GM21723 (cell line): ENCODE data around the gene EHD2.
"Not testable (repeated sequence)": the region's sequence is repeated elsewhere in the genome, so short reads cannot be mapped to it uniquely, and the experiment has no call there.

ENCODE experiments used
- ATAC-seq: cut with Tn5 transposase; IDR thresholded peaks from one replicate; pipeline ENCODE4 v1.9.1; 2021; ENCODE audit warnings: mild to moderate bottlenecking, moderate library complexity; ENCODE audit not compliant: unreplicated experiment

The EHD2 gene, protein sequence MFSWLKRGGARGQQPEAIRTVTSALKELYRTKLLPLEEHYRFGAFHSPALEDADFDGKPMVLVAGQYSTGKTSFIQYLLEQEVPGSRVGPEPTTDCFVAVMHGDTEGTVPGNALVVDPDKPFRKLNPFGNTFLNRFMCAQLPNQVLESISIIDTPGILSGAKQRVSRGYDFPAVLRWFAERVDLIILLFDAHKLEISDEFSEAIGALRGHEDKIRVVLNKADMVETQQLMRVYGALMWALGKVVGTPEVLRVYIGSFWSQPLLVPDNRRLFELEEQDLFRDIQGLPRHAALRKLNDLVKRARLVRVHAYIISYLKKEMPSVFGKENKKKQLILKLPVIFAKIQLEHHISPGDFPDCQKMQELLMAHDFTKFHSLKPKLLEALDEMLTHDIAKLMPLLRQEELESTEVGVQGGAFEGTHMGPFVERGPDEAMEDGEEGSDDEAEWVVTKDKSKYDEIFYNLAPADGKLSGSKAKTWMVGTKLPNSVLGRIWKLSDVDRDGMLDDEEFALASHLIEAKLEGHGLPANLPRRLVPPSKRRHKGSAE

DNA sequence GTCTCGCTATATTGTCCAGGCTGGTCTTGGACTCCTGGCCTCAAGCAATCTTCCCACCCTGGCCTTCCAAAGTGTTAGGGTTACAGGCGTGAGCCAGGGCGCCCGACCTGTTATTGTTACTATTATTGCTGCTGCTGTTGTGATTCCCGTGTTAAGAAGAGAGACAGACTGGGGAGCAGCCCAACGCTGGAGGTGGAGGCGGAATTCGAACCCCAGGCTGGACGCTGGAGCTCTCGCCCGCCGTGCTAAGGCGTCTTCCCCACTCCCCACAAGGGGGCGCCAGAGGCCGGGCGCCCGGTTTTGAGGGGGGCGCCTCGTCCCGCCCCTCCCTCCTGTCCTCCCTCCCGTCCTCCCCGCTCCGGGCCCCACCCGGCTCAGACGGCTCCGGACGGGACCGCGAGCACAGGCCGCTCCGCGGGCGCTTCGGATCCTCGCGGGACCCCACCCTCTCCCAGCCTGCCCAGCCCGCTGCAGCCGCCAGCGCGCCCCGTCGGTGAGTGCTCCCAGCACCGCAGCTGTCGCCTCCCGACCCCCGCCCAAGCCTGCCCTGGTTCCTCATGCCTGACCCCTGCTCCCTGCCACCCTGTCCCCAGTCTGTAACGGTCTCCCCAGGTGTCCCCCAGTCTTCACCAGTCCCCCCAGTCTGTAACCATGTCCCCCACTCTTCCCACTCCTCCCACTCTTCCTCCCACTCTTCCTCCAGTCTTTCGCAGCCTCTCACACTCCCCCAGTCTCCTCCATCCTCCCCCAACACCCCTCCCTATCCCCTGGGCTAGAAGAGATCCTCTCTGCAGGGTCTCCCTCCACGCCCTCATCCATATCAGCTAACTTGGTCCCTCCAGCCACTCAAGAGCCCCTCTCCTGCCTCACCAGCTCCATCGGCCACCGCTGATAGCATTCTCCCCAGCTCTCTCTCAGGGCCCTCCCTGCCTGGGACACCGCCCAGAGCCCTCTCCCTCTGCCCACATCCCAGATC lies at the start of gene EHD2:
Gene EHD2 (plus strand): TSS at position 377 of the 976 bp plus-strand sequence. CDS start 3,191 bp downstream, outside the sequence.
- no peak for ATAC-seq

DNA sequence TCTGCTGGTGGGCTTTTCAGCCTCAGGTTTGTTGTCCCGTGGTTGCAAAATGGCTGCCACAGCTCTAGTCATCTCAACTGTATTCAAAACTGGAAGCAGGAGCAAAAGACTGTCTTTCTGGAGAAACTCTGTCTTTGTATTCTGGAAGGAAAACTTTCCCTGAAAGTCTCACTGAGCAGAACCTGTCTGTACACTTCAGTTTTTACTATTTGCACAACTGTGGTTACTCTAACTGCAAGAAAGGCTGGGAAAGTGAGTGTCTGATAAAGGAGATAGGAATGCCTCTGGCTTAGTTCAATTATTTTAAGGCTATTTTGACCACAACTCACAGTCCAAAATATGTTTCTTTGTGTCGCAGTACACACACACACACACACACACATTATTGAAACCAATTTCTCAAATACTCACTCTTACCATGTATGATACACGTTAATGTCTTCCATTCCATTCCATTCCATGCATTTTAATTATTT lies 49.7 kb upstream of the EHD2 start:
- ATAC-seq, result no peak

DNA sequence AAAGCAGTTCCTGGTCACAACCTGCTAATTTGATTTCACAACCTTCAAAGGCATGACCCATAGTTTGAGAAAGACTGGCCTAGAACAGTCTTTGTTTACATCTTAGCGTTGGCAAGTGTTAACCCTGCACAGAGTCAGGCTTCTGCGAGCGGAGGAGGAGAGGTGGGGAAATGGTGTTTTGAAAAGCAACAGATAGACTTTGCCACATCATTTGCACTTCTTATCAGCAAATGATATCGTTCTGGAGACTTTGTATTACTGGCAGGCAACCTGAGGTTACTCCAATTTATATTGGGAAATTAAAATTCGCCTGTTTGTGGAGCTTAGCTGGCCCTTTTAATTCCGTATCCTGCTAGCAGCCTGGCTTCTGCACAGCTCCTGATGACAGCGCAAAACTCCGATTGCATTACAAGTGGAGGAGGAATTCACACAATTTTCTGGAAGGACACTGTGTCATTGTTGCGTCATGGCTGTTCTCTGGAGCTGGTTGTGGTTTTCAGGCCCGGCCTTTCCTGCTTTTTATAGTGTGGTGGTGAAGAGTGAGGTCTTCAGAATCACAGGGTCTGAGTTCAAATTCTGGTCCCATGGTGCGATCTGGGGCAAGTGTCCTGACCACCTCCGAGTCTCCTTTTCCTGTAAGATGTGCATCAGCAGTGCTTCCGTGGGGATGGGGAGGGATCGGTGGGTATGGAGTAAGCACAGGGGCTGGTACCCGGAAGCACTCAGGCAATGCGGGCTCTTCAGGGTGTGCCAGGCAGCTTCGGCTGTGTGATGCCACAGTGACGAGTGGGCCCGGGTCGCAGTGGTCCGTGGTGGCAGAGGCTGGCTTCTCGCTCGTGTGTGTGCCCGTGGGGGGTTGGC lies 49.1 kb upstream of the EHD2 start:
- no peak for ATAC-seq

DNA sequence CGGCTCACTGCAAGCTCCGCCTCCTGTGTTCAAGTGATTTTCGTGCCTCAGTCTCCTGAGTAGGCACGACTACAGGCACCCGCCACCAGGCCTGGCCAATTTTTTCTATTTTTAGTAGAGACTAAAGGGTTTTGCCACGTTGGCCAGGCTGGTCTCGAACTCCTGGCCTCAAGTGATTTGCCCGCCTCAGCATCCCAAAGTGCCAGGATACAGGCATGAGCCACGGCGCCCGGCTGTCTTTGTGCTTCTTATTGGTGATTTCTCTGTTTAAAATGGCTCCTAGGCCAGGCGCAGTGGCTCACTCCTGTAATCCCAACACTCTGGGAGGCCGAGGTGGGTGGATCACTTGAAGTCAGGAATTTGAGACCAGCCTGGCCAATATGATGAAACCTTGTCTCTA lies 44.7 kb upstream of the EHD2 start:
- ATAC-seq, result not testable (repeated sequence)

DNA sequence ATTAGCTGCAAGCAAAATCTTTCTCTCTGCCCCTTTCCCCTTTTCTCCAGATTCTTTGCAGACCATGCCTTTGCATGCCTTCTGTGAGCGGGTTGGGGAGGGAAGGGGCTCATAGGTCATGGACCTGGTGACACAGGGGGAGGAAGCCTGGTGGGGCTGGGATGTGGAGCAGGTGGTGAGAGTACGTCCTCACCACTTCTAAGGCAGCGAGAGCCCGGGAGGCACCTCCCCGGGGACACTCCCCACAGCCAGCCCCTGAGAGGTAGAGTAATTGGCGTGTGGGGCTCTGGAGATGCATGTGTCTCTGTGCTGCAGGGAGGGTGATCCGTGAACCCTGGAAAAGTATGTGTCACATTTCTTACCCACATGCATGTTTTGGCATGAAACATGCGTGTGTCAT lies 42.5 kb upstream of the EHD2 start:
- ATAC-seq, result no peak

DNA sequence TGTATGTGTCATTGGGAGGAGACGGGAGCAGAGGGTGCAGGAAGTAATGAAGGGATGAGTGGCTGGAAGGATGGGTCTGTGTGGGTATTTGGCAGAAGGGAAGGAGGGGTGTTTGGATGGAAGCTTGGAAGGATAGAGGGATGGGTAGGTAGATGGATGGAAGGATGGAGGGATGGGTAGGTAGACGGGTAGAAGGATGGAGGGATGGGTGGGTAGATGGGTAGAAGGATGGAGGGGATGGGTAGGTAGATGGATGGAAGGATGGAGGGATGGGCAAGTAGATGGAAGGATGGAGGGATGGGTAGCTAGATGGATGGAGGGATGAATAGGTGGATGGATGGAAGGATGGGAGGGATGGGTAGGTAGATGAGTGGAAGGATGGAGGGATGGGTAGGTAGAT lies 41.7 kb upstream of the EHD2 start:
- ATAC-seq, result no peak

DNA sequence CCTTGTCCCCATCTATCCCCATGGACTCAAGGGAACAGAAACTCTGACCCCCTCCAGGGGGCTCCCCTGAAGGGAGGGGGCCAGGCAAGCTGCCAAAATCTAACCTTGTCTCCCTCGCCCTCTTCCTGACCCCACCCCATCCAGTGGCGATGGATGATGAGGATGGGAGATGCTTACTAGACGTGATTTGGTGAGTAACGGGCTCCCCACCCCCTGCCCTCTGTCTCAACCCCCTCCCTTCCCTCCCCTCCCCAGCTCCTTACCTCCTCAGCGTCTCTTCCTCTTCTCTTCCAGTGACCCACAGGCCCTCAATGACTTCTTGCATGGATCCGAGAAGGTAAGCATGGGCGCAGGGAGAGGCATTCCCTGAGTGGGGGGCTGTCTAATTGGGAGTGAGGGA lies 39.8 kb upstream of the EHD2 start:
- no peak for ATAC-seq

DNA sequence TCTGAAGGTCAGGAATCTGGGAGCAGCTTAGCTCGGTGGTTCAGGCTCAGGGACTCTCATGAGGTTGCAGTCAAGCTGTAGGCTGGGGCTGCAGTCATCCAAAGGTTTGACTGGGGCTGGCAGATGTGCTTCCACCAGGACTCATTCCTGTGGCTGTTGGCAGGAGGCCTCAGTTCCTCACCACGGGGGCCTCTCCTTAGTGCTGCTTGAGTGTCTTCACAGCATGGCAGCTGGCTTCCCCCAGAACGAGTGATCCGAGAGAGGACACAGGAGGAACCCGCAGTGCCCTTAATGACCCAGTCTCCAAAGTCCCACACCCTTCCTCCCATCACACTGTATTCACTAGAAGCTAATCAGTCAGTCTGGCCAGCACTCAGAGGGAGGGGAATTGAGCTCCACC lies 38.7 kb upstream of the EHD2 start:
- no peak for ATAC-seq

DNA sequence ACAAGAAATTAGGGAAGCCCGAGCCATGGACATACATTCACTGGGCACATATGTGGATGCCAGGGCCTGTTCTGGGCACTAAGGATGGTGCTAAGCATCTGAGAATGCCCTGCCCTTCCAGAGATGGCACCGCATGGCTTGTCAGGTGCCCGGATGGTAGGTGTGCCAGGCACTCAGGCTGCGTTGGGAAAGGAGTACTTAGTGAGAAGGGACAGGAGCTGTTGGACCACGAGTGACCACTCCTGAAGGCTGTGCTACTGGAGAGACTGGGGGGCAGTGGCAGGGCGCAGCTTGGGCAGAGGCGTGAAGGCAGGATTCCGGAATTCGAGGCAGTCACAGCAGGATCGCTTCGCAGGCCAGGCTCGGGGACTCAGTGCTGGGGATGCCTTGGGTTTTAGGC lies 38.0 kb upstream of the EHD2 start:
- no peak for ATAC-seq

DNA sequence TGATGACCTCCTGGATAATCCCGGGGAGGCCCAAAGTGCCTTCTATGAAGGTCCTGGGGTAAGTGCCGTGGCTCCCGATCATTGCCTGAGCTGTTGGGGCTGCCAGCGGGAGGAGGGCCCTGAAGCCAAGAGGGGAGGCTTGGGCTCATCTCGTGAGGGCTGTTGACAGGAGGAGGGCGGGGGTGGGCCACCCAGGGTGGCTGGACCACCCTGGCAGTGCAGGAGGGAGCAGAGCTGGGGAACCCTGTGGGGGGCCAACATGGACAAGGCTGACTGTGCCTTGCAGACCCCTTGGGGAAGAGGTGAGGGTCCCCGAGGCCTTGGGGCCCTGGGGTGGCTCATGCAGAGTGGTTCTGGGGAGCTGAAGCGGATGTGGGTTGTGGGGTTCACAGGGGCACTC lies 37.4 kb upstream of the EHD2 start:
- no peak for ATAC-seq

DNA sequence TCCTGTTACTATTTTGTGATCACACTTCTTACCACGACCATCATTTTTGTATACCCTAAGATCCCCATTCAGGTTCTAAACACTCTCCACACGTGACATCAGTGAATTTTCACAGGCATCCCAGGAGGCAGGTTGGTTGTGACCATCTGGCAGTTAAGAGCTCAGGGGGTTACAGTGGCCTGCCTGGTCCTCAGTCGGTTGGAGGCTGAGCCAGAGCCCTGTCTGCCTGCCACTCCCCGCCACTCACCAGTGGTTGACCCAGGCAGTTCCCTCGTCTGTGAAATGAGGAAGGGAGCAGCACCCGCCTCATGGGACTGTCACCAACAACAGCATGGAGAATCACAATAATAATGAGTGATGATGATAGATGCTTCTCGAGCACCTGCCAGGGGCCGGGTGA lies 36.4 kb upstream of the EHD2 start:
- no peak for ATAC-seq

DNA sequence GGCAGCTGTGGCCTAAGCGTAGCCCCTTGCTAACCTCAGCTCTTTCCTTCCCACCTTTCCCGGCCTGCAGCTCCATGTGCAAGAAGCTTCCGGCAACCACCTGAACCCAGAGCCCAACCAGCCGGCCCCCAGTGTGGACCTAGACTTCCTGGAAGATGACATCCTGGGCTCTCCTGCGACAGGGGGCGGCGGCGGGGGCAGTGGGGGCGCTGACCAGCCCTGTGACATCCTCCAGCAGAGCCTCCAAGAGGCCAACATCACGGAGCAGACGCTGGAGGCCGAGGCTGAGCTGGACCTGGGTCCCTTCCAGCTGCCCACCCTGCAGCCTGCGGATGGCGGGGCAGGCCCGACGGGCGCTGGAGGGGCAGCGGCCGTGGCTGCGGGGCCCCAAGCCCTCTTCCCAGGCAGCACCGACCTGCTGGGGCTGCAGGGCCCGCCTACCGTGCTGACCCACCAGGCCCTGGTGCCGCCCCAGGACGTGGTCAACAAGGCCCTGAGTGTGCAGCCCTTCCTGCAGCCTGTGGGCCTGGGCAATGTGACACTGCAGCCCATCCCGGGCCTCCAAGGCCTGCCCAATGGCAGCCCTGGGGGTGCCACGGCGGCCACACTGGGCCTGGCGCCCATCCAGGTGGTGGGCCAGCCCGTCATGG lies 33.8 kb upstream of the EHD2 start:
- ATAC-seq, result no peak

DNA sequence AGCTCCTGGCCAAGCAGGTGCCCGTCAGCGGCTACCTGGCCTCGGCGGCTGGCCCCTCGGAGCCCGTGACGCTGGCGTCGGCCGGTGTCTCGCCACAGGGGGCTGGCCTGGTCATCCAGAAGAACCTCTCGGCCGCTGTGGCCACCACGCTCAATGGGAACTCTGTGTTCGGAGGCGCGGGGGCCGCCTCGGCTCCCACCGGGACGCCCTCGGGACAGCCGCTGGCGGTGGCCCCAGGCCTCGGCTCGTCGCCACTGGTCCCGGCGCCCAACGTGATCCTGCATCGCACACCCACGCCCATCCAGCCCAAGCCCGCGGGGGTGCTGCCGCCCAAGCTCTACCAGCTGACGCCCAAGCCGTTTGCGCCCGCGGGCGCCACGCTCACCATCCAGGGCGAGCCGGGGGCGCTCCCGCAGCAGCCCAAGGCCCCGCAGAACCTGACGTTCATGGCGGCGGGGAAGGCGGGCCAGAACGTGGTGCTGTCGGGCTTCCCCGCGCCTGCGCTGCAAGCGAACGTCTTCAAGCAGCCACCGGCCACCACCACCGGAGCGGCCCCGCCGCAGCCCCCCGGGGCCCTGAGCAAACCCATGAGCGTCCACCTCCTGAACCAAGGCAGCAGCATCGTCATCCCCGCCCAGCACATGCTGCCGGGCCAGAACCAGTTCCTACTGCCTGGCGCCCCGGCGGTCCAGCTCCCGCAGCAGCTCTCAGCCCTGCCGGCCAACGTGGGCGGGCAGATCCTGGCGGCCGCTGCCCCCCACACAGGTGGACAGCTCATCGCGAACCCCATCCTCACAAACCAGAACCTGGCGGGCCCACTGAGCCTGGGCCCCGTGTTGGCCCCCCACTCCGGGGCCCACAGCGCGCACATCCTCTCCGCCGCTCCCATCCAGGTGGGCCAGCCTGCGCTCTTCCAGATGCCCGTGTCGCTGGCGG lies 33.0 kb upstream of the EHD2 start:
- no peak for ATAC-seq

DNA sequence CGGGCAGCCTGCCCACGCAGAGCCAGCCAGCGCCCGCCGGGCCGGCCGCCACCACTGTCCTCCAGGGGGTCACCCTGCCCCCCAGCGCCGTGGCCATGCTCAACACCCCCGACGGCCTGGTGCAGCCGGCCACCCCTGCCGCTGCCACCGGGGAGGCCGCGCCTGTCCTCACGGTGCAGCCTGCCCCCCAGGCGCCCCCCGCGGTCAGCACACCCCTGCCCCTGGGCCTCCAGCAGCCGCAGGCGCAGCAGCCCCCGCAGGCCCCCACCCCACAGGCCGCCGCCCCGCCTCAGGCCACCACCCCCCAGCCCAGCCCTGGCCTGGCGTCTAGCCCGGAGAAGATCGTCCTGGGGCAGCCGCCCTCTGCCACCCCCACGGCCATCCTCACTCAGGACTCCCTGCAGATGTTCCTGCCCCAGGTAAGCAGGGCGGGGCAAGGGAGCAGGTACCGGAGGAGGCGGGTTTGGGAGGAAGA lies 32.3 kb upstream of the EHD2 start:
- ATAC-seq, result no peak

DNA sequence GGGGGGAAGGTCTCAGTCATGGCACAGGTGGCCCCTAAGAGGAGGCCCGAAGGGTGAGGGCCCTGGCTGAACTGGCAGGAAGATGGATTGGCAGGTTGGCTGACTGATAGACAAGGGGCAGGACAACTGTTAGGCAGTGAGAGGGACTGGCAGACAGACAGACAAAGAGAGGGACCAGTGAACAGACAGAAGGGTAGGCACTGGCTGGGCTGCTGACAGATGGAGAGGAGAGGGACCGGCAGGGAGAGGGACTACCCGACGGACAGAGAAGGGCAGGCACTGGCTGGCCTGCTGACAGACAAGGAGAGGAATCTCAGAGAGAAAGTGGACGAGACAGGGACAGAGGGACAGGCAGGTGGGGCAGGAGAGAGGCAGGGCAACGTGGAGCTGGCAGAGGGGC lies 31.8 kb upstream of the EHD2 start:
- ATAC-seq, result no peak

DNA sequence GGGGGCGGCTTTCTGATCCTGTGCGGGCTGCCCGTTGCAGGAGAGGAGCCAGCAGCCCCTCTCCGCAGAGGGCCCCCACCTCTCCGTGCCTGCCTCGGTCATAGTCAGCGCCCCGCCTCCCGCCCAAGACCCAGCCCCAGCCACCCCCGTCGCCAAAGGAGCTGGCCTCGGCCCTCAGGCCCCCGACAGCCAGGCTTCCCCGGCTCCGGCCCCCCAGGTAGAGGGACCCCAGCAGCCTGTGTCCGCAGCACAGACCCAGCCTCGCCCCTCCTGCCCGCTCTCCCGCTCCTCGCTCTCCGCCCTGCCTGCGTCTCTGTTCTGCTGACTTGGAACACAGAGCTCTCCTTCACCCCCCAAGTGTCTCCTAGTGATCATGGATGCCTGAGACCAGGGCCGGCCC lies 31.3 kb upstream of the EHD2 start:
- ATAC-seq, result no peak

DNA sequence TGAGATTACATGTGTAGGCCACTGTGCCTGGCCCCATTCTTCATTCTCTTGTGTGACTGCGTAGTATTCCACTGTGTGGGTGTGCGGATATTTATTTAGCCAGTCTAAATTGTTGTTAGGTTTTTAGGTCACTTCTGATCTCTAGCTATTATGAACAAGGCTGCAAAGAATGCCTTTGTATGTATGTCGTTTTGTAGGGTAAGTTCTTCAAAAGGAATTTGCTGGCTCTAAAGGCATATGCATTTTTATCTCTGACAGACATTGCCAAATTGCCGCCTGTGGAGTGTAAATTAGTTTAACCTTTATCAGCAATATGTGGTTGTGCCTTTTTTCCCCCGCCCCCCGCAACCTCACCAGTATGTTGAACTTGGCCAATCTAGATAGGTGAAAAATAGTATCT lies 30.3 kb upstream of the EHD2 start:
- no peak for ATAC-seq

DNA sequence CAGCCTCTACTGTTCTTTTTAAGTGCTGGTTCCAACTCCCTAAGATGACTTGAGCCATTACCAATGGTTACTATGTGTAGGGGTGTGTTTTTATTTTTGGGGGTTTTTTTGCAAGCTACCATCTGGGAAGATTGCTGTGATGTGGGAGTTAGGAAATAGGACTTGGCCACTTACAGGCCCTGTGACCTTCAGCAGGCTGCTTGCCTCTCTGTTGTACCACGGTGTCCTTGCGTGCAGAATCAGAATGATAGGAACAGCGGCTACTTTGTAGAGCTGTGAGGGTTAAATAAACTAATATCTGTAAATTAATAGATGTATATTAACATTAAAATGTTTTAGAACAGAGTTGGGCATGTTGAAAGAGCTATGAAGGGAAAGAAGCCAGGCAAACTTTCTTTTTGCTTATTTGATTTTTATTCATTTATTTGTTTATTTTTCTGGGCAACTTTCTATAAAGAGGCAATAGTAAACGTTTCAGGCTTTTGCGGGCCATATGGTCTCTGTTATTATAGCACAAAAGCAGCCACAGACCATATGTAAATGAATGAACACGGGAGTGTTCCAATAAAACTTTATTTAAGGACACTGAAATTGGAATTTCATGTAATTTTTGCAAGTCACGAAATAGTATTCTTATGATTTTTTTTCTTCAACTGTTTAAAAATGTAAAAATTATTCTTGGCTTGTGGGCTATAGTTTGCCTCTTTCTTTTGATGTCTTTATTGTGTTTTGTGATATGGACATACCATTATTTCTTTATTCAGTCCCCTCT lies 26.4 kb upstream of the EHD2 start:
- ATAC-seq, result no peak
